SK-N-MC (cell line): ENCODE results near the gene MCOLN1.

Source experiments
- EZH2 ChIP-seq: fragments of 200-600 bp; sonication (generic); IDR thresholded peaks from one replicate; pipeline ENCODE4 v1.6.1; 2017; ENCODE audit warnings: antibody characterized with exemption
- FOXP2 ChIP-seq: optimal IDR thresholded peaks from 2 replicates; pipeline ENCODE3; 2011; ENCODE audit warnings: mild to moderate bottlenecking, moderate library complexity; ENCODE audit not compliant: insufficient read depth; ENCODE audit errors: extremely low read length, control extremely low read depth
- POLR2AphosphoS5 ChIP-seq: IDR thresholded peaks from 2 replicates; pipeline ENCODE4 v1.6.1; 2012; ENCODE audit warnings: mild to moderate bottlenecking, low read depth, low read length, borderline replicate concordance

- TF ChIP-seq POLR2AphosphoS5 (no peak), EZH2 (no peak), FOXP2 (no peak)
Measured at GRCh38 chr19:7524523-7524922, 2.1 kb downstream of the MCOLN1 start.
